Measurements from ENCODE around the gene ZNRF4.

The ZNRF4 gene

DNA sequence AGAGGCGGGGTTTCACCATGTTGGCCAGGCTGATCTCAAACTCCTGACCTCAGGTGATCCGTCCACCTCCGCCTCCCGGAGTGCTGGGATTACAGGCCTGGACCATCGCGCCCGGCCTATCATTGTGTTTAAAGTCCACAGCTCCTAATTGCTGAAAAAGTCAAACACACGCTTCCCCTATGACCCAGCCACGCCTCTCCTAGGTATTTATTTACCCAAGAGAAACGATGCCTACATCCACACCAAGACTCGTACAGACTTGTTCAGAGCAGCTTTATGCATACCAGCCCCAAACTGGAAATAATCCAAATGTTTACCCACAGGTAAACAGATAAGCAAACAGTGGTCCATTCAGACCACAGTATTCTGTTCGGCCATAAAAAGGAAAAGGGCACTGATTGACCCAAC is 15.1 kb downstream of the ZNRF4 start:
- no peak overlapping the region for H3K4me3 ChIP-seq (ENCODE audit: control insufficient read depth, low read depth, low read length)
- no peak for DNase-seq (ENCODE audit: low read depth)
- TF ChIP-seq, protein P1, sequence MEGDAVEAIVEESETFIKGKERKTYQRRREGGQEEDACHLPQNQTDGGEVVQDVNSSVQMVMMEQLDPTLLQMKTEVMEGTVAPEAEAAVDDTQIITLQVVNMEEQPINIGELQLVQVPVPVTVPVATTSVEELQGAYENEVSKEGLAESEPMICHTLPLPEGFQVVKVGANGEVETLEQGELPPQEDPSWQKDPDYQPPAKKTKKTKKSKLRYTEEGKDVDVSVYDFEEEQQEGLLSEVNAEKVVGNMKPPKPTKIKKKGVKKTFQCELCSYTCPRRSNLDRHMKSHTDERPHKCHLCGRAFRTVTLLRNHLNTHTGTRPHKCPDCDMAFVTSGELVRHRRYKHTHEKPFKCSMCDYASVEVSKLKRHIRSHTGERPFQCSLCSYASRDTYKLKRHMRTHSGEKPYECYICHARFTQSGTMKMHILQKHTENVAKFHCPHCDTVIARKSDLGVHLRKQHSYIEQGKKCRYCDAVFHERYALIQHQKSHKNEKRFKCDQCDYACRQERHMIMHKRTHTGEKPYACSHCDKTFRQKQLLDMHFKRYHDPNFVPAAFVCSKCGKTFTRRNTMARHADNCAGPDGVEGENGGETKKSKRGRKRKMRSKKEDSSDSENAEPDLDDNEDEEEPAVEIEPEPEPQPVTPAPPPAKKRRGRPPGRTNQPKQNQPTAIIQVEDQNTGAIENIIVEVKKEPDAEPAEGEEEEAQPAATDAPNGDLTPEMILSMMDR (conservative IDR thresholded peaks at IDR 0.05; ENCODE audit: control insufficient read depth, insufficient read depth, low read depth, low read length) = no peak

DNA sequence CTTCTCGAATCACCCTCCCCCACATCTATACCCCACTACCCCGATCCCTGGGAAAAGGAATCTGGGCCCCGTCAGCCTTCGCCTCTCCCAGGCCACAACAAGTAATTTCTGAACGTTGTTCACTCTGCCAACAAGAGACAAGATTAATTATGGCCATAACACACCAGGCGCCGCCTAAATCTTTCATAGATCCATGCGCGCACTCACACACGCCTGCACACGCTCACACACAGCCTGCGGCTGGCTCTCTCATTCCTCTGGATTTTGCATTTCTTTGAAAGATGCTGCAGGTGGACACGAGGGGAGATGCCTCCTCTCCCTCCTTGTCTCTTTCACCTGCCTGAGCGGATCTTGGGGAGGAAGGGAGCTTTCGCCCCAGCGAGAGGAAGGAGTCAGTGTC is 17.1 kb downstream of the ZNRF4 start:
- H3K4me3 ChIP-seq (ENCODE audit: control insufficient read depth, low read depth, low read length) = no peak overlapping the region
- TF ChIP-seq, protein P1 (conservative IDR thresholded peaks at IDR 0.05; ENCODE audit: control insufficient read depth, insufficient read depth, low read depth, low read length) = no peak
- DNase-seq (ENCODE audit: low read depth) = no peak

DNA sequence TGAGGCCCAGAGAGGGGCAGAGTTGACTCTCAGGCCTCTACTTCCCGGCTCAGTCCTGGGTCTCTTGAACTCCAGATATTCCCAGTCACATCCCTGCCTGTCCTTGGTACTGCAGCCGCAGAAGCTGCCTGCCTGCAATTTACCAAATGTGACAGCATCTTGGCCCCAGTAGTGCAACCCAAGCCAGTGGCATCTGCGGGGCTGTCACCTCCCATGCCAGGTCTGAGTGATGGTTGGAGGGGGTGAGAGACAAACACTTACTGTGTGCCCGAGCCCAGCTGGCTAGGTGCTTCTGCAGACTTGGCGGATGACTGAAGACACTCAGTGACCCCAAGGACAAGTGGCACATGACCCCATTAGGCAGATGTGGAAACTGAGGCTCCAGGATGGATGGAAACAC is 18.4 kb downstream of the ZNRF4 start:
- H3K4me3 ChIP-seq (ENCODE audit: control insufficient read depth, low read depth, low read length) = no peak overlapping the region
- TF ChIP-seq, protein P1 (conservative IDR thresholded peaks at IDR 0.05; ENCODE audit: control insufficient read depth, insufficient read depth, low read depth, low read length) = no peak
- no peak for DNase-seq (ENCODE audit: low read depth)

DNA sequence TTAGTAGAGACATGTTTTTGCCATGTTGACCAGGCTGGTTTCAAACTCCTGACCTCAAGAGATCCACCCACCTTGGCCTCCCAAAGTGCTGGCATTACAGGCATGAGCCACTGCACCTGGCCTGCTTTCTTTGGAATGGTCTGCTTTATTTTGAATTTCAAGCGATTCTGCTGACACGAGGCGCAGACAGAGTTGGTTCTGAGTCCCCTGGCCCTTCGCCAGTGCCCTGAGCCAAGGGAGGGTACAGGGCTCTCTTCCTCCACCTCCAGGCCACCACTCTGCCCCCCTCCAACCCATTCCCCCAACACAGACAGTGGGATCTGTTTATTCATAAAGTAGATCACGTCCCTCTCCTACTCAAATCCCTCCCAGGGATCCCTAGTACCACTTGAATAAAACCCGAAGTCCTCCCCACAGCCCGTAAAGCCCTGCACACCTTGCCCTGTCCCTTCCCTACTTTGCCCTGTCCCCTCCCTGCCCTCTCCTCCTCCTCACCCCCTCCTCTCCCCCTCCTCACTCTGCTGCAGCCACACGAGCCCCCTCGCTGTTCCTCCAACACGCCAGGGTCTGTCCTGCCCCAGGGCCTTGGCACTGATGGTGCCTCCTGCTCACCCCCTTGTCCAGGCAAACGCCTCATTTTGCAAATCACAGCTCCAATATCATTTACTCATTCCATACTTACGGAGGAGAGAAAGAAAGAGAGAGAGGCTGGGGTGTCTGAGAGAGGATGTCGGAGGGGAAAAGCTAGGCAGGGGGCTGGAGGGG is 22.4 kb downstream of the ZNRF4 start:
- DNase-seq (ENCODE audit: low read depth) = no peak
- TF ChIP-seq, protein P1 (conservative IDR thresholded peaks at IDR 0.05; ENCODE audit: control insufficient read depth, insufficient read depth, low read depth, low read length) = no peak
- no peak overlapping the region for H3K4me3 ChIP-seq (ENCODE audit: control insufficient read depth, low read depth, low read length)

DNA sequence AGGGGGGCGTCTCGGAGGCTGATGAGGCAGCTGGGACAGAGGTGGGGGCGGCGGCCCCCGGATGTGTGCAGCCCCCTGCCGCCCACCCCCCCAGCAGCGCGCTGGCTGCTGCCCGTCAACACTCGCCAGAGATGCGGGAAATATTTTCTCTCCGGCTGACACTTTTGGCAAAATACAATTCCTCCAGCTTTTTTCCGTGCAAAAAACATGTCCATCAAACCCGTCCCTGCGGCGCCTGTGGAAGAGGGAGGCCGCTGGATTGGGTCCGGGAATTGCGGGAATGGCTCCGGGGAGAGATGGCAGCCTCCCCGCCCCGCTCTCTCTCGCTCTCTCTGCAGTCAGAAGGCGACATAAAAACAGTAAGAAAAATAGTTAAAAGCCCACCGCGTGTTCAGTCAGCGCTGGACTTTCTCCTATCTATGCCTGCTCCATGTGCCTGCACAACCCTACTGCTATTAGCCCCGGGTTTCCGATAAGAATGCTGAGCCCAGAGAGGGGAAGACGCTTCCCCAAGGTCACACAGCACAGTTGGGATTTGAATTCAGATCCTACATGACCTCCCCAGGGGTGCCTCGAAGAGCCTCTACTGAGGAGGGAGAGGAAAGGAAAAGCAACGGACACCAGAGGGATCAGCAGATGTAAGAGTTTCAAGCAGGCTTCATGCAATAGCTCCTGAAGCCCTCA is 23.2 kb downstream of the ZNRF4 start:
- H3K4me3 ChIP-seq (ENCODE audit: control insufficient read depth, low read depth, low read length) = no peak overlapping the region
- TF ChIP-seq, protein P1 (conservative IDR thresholded peaks at IDR 0.05; ENCODE audit: control insufficient read depth, insufficient read depth, low read depth, low read length) = no peak
- no peak for DNase-seq (ENCODE audit: low read depth)

DNA sequence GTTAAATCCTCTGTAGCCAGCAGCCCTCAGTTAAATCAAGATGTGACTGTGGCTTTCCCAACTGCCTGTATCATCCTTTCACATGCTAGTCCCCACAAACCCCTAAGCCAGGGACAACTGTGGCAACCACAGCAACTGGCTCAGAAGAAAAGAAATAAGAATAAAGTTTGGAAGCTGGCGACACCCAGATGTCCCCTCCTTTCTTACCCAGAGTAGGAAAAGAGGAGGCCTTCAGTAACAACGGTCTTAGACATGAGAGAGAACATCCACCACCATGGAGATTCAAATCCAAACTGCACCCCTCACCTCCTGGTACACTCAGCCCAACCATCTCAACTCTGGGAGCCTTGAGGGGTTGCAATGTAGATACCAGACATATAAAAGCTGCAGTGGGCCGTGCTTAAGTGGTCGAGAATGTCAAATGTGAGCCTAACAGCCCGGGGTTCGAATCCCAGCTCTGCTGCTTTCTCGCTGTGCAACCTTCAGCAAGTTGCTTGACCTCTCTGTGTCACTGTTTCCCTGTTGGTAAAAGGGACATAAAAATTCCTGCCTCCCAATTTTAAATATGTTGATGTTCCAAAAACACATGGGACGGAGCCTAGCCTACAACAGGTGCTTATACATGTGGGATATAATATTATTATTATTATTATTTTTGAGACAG is 23.8 kb downstream of the ZNRF4 start:
- DNase-seq (ENCODE audit: low read depth) = no peak
- TF ChIP-seq, protein P1 (conservative IDR thresholded peaks at IDR 0.05; ENCODE audit: control insufficient read depth, insufficient read depth, low read depth, low read length) = no peak
- H3K4me3 ChIP-seq (ENCODE audit: control insufficient read depth, low read depth, low read length) = no peak overlapping the region
